GM21526 (cell line): ENCODE measurements around the gene OSBPL1A.

Experiments
- ATAC-seq: cut with Tn5 transposase; IDR thresholded peaks from one replicate; pipeline ENCODE4 v1.9.1; 2021; ENCODE audit warnings: moderate library complexity; ENCODE audit not compliant: unreplicated experiment, low FRiP score

OSBPL1A gene

GRCh38 chr18:24270358-24270936 is 127.2 kb downstream of the OSBPL1A start:
- ATAC-seq, result no peak

GRCh38 chr18:24268784-24269550 is 128.7 kb downstream of the OSBPL1A start:
- no peak for ATAC-seq

- ATAC-seq, result no peak
Measured at GRCh38 chr18:24267878-24268277, 129.7 kb downstream of the OSBPL1A start.

- no peak for ATAC-seq
Measured at GRCh38 chr18:24266131-24266530, 131.5 kb downstream of the OSBPL1A start.

- no peak for ATAC-seq
Measured at GRCh38 chr18:24265502-24266064, 132.0 kb downstream of the OSBPL1A start.

- no peak for ATAC-seq
Measured at GRCh38 chr18:24263050-24263449, 134.6 kb downstream of the OSBPL1A start.

GRCh38 chr18:24262087-24262486 is 135.5 kb downstream of the OSBPL1A start:
- no peak for ATAC-seq

GRCh38 chr18:24259869-24260641 is 137.6 kb downstream of the OSBPL1A start:
- no peak for ATAC-seq

- ATAC-seq, result no peak
Measured at GRCh38 chr18:24254071-24254470, 143.6 kb downstream of the OSBPL1A start.

GRCh38 chr18:24249716-24250115 is 147.9 kb downstream of the OSBPL1A start:
- no peak for ATAC-seq

GRCh38 chr18:24248359-24248758 is 149.3 kb downstream of the OSBPL1A start:
- ATAC-seq, result no peak

GRCh38 chr18:24246143-24246542 is 151.5 kb downstream of the OSBPL1A start:
- peak; percentile 89 for ATAC-seq

GRCh38 chr18:24244698-24245097 is 152.9 kb downstream of the OSBPL1A start:
- ATAC-seq, result no peak

- ATAC-seq, result no peak
Measured at GRCh38 chr18:24243677-24244076, 153.9 kb downstream of the OSBPL1A start.

- no peak for ATAC-seq
Measured at GRCh38 chr18:24239341-24239740, 158.3 kb downstream of the OSBPL1A start.

GRCh38 chr18:24238387-24238786 is 159.2 kb downstream of the OSBPL1A start:
- no peak for ATAC-seq

GRCh38 chr18:24234850-24235418 is 162.7 kb downstream of the OSBPL1A start:
- ATAC-seq, result no peak

GRCh38 chr18:24234330-24234729 is 163.3 kb downstream of the OSBPL1A start:
- ATAC-seq, result no peak

GRCh38 chr18:24232800-24233199 is 164.8 kb downstream of the OSBPL1A start:
- no peak for ATAC-seq

GRCh38 chr18:24231773-24232735 is 165.6 kb downstream of the OSBPL1A start:
- no peak for ATAC-seq
